GM20431 (cell line): Measurements from ENCODE around the gene DNMBP.
"Not testable (repeated sequence)": the region's sequence is repeated elsewhere in the genome, so short reads cannot be mapped to it uniquely, and the experiment has no call there.

ENCODE experiments used
- in situ Hi-C: fragments of 300-500 bp; cut with MseI, MboI; formaldehyde crosslinking; loops from one replicate; pipeline ENCODE4 v1.15.0; 2020; ENCODE audit warnings: low sequenced_read_pairs; ENCODE audit not compliant: unreplicated experiment

DNMBP gene

GRCh38 chr10:100021322-100021721 is 11.6 kb upstream of the DNMBP start:
- in situ Hi-C loops = no loop called here

- in situ Hi-C loops = no loop called here
These were observed 11.1 kb upstream of the DNMBP start for GRCh38 chr10:100020886-100021253.

- in situ Hi-C loops = no loop called here
These were observed 10.6 kb upstream of the DNMBP start for GRCh38 chr10:100020142-100020885.

GRCh38 chr10:100019787-100020141 is 10.0 kb upstream of the DNMBP start:
- in situ Hi-C loops = no loop called here

GRCh38 chr10:100014071-100014762 is 4.5 kb upstream of the DNMBP start:
- in situ Hi-C loops = no loop called here

DNA sequence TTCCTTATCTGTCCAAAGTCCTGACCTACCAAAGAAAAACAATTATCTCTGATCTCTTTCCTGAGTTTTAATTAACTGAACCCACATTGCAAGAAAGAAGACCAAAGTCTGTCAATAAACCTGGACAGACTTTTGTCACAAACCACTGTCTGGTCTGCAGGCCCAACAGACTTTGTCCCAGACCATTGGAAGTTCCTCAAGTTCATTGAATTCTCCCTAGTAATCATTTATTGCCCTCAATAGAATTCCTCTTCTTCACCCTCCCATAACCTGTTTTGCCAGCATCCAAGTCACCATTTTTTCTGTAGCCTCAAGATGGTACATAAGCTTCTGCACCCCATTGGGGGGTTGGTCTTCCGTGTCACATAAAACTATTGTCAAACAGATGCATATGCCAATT is 3.9 kb upstream of the DNMBP start:
- in situ Hi-C loops = no loop called here

GRCh38 chr10:100011906-100012305 is 2.2 kb upstream of the DNMBP start:
- in situ Hi-C loops = not testable (repeated sequence)

DNA sequence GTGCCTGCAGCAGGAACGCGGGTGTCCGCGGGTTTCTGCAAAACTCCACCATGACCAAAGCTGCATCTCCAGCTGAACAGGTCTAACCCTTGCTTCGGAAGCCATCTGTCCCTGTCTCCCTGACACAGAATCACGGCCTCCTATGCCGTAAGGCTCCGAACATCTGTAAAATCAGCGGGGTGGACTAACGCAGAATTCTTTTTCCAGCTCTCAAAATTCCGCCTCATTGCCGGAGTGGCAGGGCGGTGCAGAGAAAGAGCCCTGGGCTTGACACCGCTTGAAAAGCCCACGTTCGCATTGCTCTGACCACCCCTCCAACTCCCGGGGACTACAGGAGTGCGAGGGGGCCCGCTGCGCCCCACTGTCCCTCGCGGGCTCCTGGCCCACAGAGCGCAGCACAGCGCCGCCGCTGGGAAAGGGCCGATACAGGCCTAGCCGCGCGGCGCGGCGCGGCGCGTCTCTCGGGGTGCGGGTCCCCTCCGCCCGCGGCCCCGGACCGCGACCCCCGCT is 409 bp downstream of the DNMBP start:
- in situ Hi-C loops = no loop called here

- in situ Hi-C loops = no loop called here
These were observed 952 bp downstream of the DNMBP start for GRCh38 chr10:100008708-100009282.

- in situ Hi-C loops = no loop called here
These were observed 1.6 kb downstream of the DNMBP start for GRCh38 chr10:100008142-100008522.

DNA sequence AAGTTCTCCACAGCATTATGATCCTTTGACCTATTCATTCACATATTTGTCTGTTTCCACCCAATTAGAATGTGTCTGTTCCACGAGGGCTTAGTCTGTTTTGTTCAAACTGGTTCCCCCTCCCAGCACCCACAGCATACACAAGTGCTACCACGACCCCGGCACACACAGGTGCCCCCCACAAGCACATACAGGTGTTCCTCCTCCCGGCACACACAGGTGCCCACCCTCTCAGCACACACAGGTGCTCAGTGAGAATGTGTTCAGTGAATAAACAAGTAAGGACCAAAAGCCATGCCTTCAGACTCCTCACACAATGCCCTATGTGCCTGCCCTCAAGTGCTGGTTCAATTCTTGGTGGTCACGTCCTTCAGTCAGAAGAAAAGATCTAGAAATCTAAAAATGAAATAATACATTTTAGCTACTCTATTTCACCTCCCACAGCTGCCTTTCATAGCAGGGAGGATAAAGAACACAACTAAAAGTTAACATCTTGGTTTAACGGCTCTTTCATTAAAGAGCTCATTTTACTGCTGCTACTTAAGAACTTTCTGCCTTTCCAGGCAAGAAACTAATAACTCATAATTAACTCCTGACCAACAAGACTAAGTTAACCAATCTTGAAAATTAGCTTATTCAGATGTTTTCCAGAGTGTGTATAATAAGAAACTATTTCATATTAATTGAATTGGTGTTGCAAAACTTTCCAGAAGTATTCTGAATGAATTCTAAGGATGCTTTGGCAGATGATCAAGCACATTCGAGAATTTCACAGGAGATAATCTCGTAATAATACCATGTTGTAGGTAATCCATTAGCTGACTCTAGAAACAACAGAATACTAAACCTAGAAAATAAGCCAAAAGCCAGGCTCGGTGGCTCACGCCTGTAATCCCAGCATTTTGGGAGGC is 2.3 kb downstream of the DNMBP start:
- in situ Hi-C loops = no loop called here

DNA sequence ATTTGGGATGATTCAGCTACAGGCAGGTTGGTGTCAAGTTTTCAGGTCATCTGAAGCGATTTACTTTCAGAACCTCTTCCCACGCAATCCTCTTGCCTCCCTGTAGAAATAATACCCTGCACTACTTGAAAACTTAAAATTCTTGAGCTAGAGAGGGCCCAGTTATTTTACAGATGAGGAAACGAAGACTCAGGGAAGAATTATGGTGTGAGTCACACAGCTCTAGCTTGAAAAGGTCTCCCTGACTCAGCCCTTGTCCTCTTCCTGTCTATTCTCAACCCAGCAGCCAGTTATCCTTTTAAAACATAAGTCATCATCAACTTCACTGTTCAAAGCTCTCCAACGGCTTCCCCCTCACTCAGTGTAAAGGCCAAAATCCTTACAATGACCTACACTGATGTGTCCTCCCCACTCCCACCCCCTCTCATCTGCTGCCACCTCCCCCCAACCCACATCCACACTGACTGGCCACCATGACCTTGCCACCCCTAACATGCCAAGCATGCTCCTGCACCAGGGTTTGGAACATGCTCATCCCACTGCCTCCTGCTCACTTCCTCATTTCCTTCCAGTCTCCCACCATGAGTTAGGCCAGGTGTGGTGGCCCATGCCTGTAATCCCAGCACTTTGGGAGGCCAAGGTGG is 3.4 kb downstream of the DNMBP start:
- in situ Hi-C loops = no loop called here

- in situ Hi-C loops = no loop called here
These were observed 4.8 kb downstream of the DNMBP start for GRCh38 chr10:100004805-100005510.

GRCh38 chr10:100000109-100000644 is 9.6 kb downstream of the DNMBP start:
- in situ Hi-C loops = no loop called here

DNA sequence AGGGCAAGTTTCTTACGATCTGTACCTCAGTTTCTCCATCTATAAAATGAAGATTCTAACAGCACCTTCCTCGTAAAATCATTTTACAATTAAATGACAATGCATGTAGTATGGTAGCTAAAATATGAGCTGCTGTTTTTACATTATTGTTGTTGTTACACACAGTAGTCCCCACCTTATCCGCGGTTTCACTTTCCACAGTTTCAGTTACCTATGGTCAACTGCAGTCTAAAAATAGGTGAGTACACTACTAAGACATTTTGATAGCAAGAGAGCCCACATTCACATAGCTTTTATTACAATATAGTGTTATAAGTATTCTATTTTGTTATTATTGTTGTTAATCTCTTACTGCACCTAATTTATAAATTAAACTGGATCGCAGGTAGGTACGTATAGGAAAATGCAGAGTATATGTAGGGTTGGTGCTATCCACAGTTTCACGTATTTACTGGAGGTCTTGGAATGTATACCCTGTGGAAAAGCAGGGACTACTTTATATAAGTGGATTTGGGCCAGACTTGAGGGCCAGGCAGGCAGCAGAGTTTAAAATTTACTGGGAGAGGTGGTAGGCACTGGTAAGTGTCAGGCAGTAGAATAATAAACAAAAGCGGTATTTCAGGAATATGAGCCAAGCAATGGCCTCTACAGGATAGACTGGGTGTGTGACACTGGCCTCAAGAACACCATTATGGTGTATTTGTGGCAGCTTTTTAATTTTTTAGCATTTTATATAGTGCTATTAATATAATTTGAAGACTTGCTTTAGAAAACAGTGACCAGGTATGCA is 10.2 kb downstream of the DNMBP start:
- in situ Hi-C loops = no loop called here

DNA sequence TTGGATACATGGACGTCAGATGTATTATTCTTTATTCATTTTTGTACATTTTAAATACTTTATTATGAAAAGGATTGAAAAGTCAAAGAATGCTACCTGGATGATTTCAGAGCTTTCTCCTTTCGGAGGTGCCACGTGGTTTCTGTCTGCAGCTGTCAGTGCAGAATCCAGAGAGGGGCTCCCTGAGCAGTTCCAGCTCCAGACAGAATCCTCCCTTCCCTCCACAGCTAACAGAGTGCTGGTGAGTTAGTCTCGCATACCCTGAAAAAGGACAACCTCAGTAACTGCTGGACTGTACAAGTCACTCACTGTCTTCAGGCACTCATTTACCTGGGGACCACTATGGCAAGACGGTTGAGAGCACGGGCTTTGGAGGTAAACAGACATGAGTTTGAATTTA is 10.9 kb downstream of the DNMBP start:
- in situ Hi-C loops = no loop called here

GRCh38 chr10:99996671-99997648 is 12.8 kb downstream of the DNMBP start:
- in situ Hi-C loops = no loop called here
